Myocyte (in vitro differentiated cells): Measurements from ENCODE around the gene IFNB1. TPM values are rescaled to one million over a fixed set of nuclear protein-coding genes. Genes with fewer than 3 reads are reported as not detected.
A peak's percentile ranks its signal among the peaks of the same experiment; 100 is the strongest.

ENCODE experiments used
- DNase-seq: peaks from one replicate; pipeline ENCODE4 v3.0.0-alpha.2; 2012; ENCODE audit warnings: low read depth
- total RNA-seq: library from RNA; depleted of rRNA; stranded (reverse); fragments of >200 nt; gene quantifications from 2 replicates; pipeline ENCODE4 v1.2.3, GENCODE V29; 2014

Gene IFNB1
- total RNA-seq, 1 donor from 2014 or later: not detected

GRCh38 chr9:21070906-21071305 is 6.8 kb downstream of the IFNB1 start:
- no peak for DNase-seq

DNA sequence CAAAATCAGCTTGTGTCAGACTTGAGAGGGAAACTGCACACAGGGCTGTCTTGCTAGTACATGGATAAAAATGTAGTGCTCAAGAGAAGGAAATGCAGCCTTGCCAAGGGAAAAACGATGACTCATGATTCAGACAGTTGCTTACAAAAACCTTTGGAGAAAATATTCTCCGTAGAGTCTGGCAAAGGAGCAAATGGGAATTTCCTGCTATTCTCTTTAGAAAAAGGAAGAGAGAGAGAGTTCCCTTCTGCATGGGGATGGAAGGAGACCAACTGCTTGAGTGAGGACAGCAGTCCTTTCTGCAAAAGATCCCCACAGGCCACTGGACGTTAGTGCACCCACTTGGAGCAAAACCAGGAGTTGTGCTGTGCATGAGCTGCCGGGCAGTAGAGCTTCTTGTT is 7.6 kb downstream of the IFNB1 start:
- DNase-seq: peak; percentile 82

- peak; percentile 23 for DNase-seq
Measured at GRCh38 chr9:21060919-21061561, 16.7 kb downstream of the IFNB1 start.

GRCh38 chr9:21056931-21057330 is 20.8 kb downstream of the IFNB1 start:
- DNase-seq: peak; percentile 32

DNA sequence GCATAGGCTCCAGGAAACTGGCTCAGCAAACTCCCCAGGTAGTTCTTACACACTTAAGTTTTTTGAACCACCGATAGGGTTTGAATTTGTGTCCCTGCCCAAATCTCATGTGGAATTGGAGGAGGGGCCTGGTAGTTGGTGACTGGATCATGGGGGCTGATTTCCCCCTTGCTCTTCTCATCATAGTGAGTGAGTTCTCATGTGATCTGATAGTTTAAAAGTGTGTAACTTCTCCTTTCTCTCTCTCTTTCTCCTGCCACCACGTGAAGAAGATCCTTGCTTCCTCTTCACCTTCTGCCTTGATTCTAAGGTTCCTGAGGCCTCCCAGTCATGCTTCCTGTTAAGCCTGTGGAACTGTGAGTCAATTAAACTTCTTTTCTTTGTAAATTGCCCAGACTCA is 23.9 kb downstream of the IFNB1 start:
- DNase-seq: no peak

DNA sequence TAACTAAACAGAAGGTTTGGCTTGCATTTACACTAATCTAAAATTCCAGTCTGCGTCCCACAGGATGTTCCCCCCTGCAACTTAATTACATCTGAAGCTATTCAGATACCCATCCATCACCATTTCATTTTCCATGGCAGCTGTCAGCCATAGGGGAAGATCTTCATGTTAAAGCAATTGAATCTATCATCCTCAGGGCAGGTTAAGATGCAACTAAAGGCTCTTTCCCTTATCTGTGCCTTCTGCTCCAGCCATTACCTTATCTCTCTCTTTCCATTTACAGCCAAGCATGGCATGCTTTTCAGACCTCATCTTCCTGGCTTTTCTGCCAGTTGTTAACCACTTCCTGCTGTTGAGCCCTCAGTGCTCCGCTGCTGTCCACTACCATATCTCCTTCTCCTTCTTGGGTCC is 30.5 kb downstream of the IFNB1 start:
- DNase-seq: no peak

DNA sequence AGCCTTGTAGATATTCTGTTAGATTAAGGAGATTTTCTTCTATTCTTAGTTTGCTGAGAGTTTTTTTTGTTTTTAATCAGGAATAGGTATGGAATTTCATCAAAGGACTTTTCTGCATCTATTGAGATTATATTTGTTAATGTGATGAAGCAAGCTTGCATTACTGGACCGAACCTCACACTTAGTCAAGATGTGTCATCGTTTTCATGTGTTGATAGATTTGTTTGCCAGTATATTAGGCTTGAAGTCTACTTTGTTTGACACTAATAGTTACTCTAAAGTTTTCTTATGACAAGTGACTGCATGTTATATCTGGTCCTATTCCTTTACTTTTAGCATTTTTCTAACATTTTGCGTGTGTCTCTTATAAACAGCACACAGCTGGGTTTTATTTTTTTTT is 33.9 kb downstream of the IFNB1 start:
- DNase-seq: no peak

GRCh38 chr9:21042466-21042865 is 35.3 kb downstream of the IFNB1 start:
- DNase-seq: no peak

DNA sequence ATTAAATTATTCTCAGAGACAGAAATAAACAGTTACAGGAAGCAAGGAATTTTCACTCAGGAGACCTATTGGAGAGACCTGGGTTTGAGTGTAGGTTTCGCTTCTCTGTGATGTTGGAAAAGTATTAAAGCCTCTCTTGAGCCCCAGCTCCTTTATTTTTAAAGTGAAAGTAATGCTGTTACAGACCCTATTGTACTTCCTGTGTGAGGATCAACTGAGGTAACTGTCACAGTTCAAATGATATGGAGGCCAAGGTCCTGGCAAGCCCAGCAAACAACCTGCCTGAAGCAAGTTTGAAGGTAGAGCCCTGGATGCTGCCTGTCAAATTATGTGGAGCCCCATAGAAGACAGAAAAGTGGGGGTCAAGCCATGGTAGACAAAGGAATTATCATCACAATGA is 38.4 kb downstream of the IFNB1 start:
- DNase-seq: no peak

GRCh38 chr9:21037278-21037677 is 40.5 kb downstream of the IFNB1 start:
- DNase-seq: no peak

DNA sequence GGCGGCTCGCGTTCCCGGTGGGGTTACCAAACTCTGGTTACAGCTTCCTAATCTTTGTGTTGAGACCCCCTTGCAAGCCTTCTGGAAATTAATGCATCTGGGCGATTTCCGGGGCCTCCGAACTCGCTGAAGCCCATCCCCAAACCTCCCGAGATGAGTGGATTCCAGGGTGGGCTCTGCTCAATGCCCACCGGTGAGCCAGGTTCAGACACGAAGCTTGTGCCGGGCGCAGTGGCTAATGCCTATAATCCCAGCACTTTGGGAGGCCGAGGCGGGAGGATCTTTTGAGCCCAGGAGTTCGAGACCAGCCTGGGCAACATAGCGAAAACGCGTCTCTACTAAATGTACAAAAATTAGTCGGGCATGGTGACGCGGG is 45.9 kb downstream of the IFNB1 start:
- no peak for DNase-seq

DNA sequence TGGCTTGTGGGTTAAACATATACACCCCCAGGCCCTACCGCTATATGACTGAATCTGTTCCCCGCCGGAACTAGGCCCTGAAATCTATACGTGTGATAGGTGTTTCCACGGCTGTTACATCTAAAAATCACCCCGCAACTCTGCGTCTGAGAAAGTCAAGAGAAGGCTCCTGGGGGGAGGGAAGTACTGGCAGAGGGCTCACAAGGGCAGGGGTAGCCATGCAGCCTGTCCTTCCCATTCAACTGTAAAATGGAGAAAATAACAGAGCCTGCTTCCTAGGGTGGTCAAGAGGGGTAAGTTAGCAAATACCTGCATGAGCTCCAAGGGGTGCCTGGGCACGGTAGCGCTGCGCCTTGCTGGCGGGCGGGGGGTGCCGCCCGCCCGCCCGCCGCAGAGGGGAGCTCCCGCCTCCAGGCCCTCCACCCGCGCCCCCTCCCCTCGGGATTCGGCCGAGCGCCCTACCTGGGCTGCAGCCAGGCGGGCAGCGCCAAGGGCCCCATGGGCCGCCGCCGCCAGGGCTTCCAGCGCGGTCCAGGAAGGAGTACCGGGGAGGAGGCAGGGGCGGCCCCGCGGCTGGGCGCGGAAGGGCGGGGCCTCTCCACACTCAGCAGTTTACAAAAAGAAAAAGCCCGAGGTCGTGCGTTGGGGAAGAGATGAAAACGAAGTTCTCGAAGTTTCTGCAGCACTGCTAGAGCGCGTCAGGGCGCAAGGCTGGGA is 46.5 kb downstream of the IFNB1 start, which contains the start of gene HACD4:
Gene HACD4 (minus strand): TSS at position 550 of the 717 bp plus-strand sequence. CDS start 50 bp downstream, at position 500.
- DNase-seq: no peak

GRCh38 chr9:21030389-21031035 is 47.2 kb downstream of the IFNB1 start:
- DNase-seq: no peak

DNA sequence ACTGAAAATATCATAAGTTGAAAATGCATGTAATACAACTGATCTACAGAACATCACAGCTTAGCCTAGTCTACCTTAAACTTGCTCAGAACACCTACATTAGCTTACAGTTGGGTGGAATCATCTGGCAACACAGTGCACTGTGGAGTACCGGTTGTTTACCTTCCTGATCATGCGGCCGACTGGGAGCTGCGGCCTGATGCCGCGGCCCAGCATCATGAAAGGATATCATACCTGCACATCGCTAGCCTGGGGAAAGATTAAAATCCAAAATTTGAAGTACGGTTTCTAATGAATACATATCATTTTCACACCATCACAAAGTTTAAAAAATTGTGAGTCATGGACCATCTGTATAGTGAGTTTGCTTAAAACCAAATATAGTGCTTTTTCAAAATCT is 48.1 kb downstream of the IFNB1 start:
- DNase-seq: no peak

DNA sequence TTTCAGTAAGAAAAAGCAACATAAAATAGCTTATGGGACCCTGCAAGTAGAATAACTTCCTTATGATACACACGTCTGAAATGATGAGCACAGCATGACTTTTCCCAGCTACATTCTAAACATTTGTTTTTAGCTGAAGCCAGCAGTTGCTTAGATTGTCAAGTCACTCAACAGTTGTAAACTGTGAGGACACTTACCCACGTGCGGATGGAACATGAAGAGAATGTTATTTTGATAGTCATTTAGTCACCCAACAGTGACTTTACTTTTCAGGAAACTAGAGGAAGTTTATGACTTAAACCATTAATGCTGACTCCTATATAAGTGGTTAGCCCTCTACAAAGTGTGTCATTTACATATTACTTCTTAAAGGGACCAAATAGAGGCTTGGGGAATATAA is 49.3 kb downstream of the IFNB1 start:
- DNase-seq: no peak

- no peak for DNase-seq
Measured at GRCh38 chr9:21027295-21027694, 50.4 kb downstream of the IFNB1 start.

Other genes with a start within 250 kb of the IFNB1 start
- gene HACD4, start 46.3 kb downstream of the IFNB1 start, total RNA-seq: 0.10 and 0.16 TPM in 2 replicates
- gene IFNW1, start 63.9 kb upstream of the IFNB1 start, total RNA-seq: not detected in 2 replicates
- not detected in 2 replicates for gene IFNA21, start 88.7 kb upstream of the IFNB1 start, total RNA-seq
- not detected in 2 replicates for gene IFNA4, start 109.6 kb upstream of the IFNB1 start, total RNA-seq
- gene IFNA7, start 124.3 kb upstream of the IFNB1 start, total RNA-seq: not detected in 2 replicates
- not detected in 2 replicates for gene IFNA10, start 129.2 kb upstream of the IFNB1 start, total RNA-seq
- not detected in 2 replicates for gene IFNA16, start 139.4 kb upstream of the IFNB1 start, total RNA-seq
- gene IFNA17, start 150.3 kb upstream of the IFNB1 start, total RNA-seq: not detected in 2 replicates
- gene IFNA14, start 162.1 kb upstream of the IFNB1 start, total RNA-seq: not detected in 2 replicates
- not detected in 2 replicates for gene IFNA5, start 227.4 kb upstream of the IFNB1 start, total RNA-seq